ENCODE measurements around the gene PCBP3. TPM values are rescaled to one million over a fixed set of nuclear protein-coding genes. Genes with fewer than 3 reads are reported as not detected.
A peak's percentile ranks its signal among the peaks of the same experiment; 100 is the strongest.
"Not testable (repeated sequence)": the region's sequence is repeated elsewhere in the genome, so short reads cannot be mapped to it uniquely, and the experiment has no call there.

PCBP3 gene
- total RNA-seq, 1 donor from 2014 or later: 5.5 TPM

DNA sequence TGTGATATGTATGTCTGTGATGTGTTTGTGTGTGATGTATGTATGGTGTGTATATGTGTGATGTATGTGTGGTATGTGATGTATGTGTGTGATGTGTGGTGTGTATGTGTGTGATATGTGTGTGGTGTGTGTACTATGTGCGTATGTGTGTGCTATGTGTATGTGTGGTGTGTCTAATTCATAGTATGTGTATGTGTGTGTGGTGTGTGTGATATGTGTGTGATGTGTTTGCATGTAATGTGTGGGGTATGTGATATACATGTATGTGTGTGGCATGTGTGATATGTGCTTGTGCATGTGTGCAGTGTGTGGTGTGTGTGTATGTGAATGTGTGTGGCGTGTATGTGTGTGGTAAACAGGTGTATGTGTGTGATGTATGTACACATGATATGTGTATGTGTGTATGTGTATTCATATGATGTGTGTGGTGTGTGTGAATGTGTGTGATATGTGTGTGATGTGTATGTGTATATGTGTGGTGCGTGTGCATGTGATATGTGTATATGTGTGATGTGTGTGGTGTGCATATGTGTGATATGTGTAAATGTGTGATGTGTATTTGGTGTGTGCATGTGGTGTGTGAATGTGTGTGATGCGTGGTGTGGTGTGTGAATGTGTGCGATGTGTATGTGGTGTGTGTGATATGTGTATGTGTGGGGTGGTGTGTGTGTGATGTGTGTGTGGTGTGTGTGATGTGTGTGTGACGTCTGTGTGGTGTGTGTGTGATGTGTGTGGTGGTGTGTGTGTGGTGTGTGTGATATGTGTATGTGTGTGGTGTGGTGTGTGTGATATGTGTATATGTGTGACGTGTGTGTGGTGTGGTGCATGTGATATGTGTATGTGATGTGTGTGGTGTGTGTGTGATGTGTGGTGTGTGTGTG lies 8.0 kb upstream of the PCBP3 start:
- DNase-seq: no peak

DNA sequence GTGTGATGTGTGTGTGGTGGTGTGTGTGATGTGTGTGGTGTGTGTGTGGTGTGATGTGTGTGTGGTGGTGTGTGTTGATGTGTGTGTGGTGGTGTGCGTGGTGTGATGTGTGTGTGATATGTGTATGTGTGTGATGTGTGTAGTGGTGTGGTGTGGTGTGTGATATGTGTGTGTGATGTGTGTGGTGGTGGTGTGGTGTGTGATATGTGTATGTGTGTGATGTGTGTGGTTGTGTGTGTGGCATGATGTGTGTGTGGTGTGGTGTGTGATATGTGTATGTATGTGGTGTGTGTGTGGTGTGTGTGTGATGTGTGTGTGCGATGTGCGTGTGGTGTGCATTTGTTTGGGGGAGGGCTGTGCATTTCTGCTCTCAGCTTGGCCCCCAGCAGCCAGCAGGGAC lies 7.1 kb upstream of the PCBP3 start:
- DNase-seq: no peak

DNA sequence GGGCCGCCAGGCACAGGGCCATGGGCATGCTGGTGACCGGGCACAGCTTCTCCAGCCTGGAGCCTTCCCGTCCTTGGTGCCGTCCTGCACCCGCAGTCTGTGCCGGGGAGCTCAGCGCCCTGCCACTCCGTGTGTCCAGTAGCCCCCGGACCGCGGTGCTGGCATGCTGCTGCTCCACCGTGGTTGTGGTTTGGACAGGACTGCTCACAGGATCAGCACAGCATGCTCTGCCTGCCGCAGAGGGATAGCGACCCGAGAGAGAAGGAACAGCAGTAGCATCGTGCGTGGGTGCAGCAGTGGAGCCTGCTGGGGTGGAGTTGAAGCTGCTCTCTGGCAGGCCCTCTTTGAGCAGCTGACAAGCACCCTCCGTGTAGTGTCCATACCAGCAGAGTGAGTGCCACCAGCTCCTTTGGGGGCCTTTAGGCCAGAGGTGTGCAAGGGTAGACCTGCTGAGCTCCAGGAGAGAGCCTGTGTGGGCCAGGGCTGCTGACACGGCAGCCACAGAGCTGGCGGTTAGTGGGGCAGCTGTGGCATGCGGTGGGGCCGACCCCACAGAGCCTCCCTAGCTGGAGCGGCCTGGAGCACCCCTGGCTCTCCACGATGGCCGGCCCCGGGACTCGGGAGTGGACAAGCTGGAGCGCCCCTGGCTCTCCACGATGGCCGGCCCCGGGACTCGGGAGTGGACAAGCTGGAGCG lies 6.4 kb upstream of the PCBP3 start:
- no peak for DNase-seq

DNA sequence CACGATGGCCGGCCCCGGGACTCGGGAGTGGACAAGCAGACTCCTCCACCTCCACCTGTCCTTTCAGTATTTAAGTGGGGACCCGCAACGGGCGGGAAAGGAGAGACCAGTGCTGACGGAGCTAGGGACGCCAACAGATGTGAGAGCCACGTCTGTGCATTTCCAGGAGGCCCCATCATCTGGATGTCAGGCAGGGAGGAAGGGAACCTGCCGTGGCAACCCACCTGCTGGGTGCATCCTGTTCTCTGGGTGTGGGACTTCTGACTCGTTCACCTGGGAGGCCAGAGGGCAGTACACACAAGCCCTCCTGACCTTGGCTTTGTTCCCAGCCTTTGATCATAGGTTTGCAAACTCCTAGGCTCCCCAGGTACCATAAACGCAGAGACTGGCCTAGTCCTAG lies 5.6 kb upstream of the PCBP3 start:
- DNase-seq: no peak

DNA sequence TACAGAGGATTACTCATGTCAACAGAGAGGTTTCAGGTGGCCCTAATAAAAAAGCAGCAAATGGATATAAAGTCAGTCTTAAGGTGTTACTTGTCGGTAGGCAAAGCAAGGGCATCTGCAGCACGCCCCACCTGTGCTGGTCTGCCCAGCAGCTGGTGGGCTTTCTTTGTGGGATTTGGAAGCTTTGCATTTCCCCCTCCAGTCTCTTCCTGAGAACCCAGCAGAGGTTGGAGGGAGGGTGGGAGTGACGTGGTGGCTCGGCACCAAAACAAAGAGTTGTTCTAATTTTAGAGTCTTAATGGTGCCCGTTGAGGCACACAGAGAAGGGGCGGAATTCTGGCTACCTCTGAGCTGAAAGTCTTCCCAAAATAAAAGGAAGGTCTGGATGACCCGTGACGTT lies 4.8 kb upstream of the PCBP3 start:
- peak; percentile 23 for DNase-seq

DNA sequence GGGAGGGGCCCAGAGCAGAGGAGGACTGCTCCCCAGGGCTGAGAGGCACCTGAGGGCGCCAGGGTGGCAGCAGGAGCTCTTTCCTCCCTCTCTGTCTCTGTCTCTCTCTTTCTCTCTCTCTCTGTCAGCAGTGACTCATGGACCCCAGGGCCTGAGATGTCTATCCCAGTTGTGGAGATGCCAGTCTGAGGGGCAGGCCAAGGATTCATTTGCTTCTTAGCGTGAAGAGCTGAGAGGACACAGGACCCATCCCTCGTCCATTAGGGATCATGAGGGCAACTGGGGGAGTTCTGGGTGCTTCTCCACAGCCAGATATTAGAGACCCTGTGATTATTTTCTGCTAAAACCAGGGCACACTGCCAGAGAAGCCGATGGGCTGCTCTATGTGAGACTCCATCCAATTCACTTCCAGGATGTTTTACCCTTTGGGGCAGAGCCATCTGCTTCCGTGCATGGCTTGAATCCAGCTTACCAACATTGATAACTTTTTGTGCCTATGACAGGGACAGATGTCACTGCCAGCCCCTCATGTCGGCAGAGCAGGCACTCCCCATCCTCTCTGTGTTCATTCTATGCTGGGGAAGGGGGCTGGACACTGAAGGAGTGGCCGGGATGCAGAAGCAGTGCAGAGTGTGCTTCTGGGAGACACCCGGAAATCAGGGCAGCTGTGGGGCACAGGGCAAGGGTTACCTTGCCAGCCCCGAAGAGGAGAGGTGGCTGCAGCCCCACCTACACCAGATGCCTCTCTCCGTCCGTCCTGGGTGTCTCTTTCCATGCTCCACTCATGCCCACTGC lies 4.1 kb upstream of the PCBP3 start:
- DNase-seq: no peak

DNA sequence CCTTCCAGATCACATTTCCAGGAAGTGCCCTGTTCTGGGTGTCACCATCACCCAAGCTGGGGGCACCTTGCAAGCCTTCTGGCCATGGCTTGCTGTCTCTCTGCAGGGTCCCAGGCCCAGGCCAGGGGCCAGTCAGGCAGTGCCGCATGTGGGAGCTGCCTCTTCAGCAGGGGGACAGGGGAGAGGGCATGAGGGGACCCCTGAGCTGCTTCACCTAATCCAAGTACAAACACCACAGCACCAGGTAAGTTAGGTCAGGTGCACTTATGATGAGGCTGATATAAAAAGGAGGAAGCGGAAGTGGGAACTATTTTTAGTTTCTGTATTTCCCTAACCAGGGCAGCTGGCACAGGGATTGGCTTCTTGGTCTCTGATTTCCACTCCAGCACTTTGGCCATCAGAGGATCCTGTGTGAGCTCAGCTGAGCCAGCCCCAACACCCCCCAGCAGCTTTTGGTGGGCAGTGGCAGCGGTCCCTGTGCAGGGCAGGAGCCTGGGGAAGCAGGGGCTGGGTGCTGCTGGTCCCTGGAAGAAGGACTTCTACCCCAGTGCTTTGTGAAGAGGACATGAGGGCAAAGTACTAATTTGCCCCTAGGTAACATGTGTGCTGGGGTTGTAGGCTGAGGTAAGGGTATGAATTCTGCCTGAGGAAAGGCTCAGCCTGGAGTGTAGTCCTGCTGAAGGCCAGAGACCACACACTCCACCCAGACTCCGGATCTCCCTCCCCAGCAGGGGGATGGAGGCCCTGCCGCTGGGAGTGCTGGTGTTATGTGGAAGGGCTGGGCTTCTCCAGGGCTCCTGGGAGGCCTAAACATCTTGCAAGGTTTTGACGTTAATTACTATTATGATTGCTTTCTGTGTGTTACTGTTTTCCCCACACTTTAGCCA lies 3.3 kb upstream of the PCBP3 start:
- peak; percentile 8 for DNase-seq

DNA sequence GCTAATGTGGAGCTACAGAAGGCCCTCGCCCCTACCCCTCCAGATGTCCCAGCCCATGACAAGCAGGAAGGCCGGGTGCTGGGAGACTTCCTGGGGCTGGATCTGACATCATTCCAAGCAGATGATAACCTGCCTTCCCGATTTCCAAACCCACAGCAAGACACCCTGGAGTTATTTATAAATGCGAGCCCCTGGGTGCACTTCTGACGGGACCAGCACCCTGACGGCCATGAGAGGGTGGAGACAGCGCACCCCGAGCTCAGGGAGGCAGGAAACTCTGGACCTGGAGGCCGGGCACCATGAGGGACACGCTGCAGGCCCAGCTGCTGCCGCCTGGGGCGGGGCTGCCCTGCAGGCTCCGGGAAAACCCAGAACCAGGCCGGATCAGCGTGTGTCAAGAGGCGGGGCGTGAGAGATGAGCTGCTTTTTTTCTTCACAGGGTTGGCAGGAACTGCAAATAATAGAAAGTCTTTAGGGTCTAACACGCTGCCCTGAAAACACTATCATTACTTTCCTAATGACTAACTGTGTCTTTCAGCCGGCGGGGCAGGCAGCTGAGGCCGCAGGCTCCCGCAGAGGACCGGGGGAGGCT lies 2.5 kb upstream of the PCBP3 start:
- DNase-seq: peak; percentile 48

DNA sequence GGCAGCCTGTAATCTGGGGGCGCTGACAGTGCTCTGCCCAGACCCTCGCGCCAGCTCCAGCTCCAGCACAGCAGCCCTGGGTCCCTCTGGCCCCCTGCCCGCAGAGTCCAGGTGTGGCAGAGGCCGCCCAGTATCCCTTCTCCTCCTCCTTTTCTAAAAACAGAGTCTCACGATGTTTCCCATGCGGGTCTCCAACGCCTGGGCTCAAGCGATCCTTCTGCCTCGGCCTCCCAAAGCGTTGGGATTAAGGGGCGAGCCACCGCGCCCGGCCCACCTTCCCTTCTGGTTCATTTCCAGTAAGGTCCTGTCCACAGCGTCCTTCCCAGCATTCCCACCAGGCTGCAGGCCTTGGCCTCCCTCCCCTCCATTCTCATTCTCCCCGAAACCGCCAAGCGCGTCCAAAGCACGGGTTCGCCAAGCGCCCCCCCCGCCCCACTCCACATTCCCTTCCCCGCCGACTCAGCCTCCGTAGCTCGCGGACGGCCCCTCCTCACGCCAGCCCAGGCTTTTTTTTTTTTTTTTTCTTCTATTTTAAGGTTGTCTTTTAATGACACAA lies 2.0 kb upstream of the PCBP3 start:
- peak; percentile 8 for DNase-seq

DNA sequence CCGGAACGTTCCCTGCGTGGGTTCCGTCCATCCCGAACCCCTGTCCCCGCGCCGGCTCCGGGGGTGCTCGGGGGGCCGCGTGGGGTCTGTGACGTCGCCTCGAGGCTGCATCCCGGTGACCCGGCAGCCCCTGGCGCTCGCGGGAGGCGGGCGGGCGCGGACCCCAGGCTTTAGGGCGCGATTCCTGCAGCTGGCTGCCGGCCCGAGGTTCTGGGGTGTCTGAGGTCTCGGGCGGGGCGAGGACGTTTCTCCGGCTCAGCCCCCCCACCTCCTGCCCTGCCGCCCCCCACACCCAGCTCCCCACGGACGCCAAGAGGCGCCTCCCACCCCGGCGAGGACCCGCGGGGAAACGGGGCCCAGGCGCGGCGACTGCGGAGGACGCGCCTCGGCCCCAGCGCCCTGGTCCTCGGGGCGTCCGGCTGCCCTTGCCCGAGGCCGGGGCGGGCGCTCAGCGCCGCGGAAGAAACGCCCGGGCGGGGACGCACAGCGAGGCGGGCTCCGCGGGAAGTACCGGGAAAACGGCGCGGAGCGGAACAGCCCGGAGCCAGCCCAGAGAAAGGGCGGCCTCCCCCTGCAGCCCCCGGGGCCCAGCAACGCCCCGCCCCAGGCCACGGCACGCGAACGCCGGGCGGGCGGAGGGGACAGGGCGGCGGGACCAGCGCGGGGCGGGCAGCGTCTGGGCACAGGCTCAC lies 1.3 kb upstream of the PCBP3 start:
- peak; percentile 28 for DNase-seq

DNA sequence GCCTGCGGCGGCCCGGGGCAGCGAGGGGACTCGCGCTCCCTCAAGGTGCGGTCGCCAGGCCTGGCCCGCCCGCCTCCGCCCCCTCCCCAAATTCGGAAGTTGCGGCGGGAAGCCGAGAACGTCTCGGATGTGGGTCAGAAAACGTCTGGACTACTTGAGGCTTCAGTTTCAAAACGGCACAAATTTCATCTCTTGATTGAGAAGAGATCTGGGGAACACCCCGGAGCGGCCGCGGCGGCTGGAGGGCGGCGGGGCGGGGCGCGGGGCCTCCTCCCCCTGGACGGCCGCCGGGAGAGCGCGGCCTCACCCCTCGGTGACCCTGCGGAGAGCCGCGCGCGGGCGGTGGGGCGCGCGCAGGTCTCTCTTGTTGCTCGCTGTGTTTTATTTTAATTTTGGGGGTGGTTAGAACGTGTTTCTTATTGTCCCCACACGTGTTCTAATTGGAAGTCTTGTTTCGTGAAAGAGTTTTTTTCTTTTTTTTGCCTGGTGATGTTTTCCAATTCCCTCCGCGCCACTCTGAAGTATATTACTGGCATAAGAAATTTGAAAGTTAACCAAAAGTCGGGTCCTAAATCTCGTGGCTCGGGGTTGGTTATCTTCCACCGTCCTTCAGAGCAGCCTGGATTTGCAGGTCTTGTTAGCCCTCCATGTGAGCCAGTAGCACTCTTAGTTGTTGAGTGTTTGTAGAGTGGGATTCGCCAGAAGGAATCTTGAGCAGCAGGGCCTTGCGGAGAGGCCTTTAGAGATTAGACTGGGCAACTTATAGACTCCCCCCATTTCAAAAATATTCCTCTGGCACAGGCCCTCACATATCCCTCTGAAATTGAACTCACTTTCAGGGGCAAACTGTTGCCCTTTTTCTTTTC lies 749 bp downstream of the PCBP3 start:
- peak; percentile 14 for DNase-seq

DNA sequence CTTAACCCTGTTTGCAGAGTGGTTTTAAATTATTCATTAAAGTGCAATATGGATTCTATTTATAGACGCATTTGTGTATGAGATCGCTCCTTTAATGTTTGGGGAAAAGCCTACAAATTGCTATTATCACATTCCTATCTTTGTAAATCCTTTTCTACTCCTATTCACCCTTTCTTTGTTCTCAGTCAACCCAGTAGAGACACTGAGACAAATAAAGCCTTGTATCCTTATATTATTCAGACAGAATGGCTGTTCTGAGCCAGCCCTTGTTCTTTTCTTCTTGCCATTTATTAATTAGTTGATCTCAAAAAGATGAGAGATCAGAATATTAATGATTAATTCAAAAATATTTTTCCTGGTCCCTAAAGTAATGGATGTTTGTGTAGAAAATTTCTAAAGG lies 8.4 kb downstream of the PCBP3 start:
- no peak for DNase-seq

DNA sequence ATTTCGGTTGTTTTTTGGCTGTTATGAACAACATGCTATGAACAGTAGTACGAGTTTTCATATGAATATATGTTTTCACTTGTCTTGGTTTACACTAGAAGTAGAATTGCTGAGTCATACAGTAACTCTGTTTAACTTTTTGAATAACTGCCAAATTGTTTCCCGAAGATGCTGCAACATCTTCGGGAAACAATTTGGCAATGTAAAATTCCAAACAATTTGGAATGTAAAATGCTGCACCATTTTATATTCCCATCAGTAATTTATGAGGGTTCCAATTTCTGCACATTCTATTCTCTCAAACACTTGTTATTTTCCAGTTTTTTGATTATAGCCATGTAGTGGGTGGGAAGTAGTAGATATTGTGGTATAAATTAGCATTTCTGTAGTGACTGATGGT lies 11.6 kb downstream of the PCBP3 start:
- DNase-seq: no peak

DNA sequence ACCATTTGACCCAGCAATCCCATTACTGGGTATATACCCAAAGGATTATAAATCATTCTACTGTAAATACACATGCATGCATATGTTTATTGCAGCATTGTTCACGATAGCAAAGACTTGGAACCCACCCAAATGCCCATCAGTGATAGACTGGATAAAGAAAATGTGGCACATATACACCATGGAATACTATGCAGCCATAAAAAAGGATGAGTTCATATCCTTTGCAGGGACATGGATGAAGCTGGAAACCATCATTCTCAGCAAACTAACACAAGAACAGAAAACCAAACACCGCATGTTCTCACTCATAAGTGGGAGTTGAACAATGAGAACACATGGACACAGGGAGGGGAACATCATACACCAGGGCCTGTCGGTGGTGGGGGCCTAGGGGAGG lies 12.6 kb downstream of the PCBP3 start:
- DNase-seq: not testable (repeated sequence)

DNA sequence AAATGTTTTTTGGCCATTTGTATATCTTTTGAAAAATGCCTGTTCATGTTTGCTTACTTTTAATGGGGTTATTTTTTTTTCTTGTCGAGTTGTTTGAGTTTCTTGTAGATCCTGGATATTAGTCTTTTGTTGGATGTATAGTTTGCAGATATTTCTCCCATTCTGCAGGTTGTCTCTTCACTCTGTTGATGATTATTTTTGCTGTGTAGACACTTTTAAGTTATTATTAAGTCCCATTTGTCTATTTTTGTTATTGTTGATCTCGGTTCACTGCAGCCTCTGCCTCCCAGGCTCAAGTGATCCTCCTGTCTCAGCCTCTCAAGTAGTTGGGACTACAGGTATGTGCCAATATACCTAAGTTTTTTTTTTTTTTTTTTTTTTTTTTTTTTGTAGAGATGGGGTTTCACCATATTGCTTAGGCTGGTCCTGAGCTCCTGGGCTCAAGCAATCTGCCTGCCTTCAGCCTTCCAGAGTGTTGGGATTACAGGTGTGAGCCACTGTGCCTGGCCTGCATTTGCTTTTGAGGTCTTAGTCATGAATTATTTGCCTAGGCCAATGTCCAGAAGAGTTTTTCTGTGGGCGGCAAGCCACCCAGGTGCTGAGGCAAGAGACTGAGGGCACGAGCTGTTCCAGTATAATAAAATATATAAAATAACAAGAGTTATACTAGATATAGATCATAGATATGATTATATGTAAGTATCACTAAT lies 18.5 kb downstream of the PCBP3 start:
- DNase-seq: not testable (repeated sequence)

DNA sequence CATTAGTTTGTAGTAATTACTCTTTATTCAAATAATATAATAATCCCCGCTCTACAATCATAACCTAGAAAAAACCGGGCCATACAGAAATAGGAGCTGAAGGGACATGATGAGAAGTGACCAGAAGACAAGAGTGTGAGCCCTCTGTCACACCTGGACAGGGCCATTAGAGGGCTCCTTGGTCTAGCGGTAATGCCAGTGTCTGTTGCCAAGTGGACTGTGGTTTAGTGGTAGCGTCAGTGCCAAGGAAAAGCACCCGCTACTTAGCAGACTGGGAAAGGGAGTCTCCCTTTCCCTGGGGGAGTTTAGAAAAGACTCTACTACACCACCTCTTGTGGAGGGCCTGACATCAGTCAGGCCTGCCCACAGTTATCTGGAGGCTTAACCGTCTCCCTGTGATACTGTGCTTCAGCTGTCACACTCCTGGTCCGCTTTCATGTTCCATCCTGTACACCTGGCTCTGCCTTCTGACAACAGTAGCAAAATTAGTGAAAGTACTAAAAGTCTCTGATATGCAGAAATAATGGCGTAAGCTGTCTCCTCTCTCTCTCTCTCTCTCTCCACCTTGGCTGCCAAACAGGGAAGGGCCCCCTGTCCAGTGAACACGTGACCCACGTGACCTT lies 19.2 kb downstream of the PCBP3 start:
- DNase-seq: not testable (repeated sequence)

DNA sequence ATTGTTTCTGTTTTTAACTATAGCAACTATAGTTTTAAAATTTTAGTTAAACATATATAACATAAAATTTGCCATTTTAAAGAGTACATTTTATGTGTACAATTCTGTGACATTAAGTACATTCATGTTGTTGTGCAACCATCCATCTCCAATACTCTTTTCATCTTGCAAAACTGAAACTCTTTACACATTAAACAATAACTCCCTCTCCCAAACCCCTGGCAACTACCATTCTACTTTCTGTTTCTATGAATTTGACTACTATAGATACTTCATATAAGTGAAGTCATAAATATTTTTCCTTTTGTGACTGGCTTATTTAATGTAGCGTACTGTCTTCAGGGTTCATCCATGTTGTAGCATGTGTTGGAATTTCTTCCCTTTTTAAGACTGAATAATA lies 25.9 kb downstream of the PCBP3 start:
- DNase-seq: no peak

DNA sequence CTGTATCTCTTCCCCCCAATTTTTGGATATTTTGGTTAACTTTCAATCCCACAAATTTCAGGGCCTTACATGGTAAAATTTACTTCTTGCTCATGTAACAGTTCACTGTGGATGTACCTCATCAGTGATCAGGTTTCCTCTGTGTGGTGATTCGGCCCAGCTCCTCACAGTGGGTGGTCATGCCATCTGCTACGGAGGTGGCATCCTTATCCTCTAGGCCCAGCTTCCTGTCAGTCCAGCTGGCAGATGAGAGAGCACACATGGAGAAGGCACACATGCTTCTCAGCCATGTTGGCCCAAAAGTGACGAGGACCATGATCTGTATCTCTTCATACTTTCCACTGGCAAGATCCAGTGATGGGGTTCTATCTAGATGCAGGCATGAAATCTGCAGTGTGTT lies 27.2 kb downstream of the PCBP3 start:
- no peak for DNase-seq
